NCI-H128 (cell line): ENCODE results near the gene P4HA1.
"Not testable (repeated sequence)": the region's sequence is repeated elsewhere in the genome, so short reads cannot be mapped to it uniquely, and the experiment has no call there.

Experiments
- DNase-seq: peaks from one replicate; lab custom pipeline; 2025; ENCODE audit not compliant: unreplicated experiment; lab: John Stamatoyannopoulos, UW

The P4HA1 gene

GRCh38 chr10:73043766-73044377 lies 52.8 kb downstream of the P4HA1 start:
- no peak for DNase-seq

GRCh38 chr10:73043319-73043718 lies 53.3 kb downstream of the P4HA1 start:
- no peak for DNase-seq

- DNase-seq: no peak
Measured at GRCh38 chr10:73042130-73042529, 54.5 kb downstream of the P4HA1 start.

GRCh38 chr10:73039635-73040034 lies 57.0 kb downstream of the P4HA1 start:
- no peak for DNase-seq

GRCh38 chr10:73036285-73036684 lies 60.4 kb downstream of the P4HA1 start:
- not testable (repeated sequence) for DNase-seq

- no peak for DNase-seq
Measured at GRCh38 chr10:73032536-73032935, 64.1 kb downstream of the P4HA1 start.

- DNase-seq: not testable (repeated sequence)
Measured at GRCh38 chr10:73026623-73027022, 70.0 kb downstream of the P4HA1 start.

- not testable (repeated sequence) for DNase-seq
Measured at GRCh38 chr10:73023455-73024070, 73.1 kb downstream of the P4HA1 start.

- DNase-seq: not testable (repeated sequence)
Measured at GRCh38 chr10:73022961-73023360, 73.7 kb downstream of the P4HA1 start.

GRCh38 chr10:73021538-73022164 lies 75.0 kb downstream of the P4HA1 start:
- not testable (repeated sequence) for DNase-seq

- DNase-seq: no peak
Measured at GRCh38 chr10:73021050-73021449, 75.6 kb downstream of the P4HA1 start.

- DNase-seq: no peak
Measured at GRCh38 chr10:73019100-73019499, 77.6 kb downstream of the P4HA1 start.

GRCh38 chr10:73018632-73019031 lies 78.0 kb downstream of the P4HA1 start:
- DNase-seq: no peak

GRCh38 chr10:73017955-73018480 lies 78.6 kb downstream of the P4HA1 start:
- no peak for DNase-seq

- DNase-seq: no peak
Measured at GRCh38 chr10:73015779-73016178, 80.9 kb downstream of the P4HA1 start.

GRCh38 chr10:73003822-73004221 lies 92.8 kb downstream of the P4HA1 start:
- no peak for DNase-seq

GRCh38 chr10:73000973-73001372 lies 95.7 kb downstream of the P4HA1 start:
- DNase-seq: no peak

- no peak for DNase-seq
Measured at GRCh38 chr10:72997099-72997498, 99.6 kb downstream of the P4HA1 start.

- not testable (repeated sequence) for DNase-seq
Measured at GRCh38 chr10:72995459-72995858, 101.2 kb downstream of the P4HA1 start.

- DNase-seq: not testable (repeated sequence)
Measured at GRCh38 chr10:72989771-72990170, 106.9 kb downstream of the P4HA1 start.

GRCh38 chr10:72984618-72985017 lies 112.0 kb downstream of the P4HA1 start:
- DNase-seq: not testable (repeated sequence)

GRCh38 chr10:72981882-72982529 lies 114.7 kb downstream of the P4HA1 start:
- no peak for DNase-seq
